Coronary artery (tissue), 2 donors: ENCODE measurements around the gene HOXA1.

Experiments
- DNase-seq: peaks from one replicate; pipeline ENCODE4 v3.0.0-alpha.2; 2017; ENCODE audit warnings: low spot score
- H3K27ac ChIP-seq, 2 donors: fragments of 200-600 bp; sonication (generic); one replicate each; pipeline ENCODE4 v1.5.1; 2016 to 2019
- H3K4me3 ChIP-seq: fragments of 200-600 bp; sonication (generic); 2 replicates; pipeline ENCODE4 v1.5.1; 2016; ENCODE audit warnings: mild to moderate bottlenecking, moderate library complexity
- CTCF ChIP-seq: fragments of 200-600 bp; sonication (generic); IDR thresholded peaks from one replicate; pipeline ENCODE4 v1.5.1; 2019; ENCODE audit warnings: antibody characterized with exemption

Gene HOXA1

GRCh38 chr7:27137640-27138315 is 42.0 kb upstream of the HOXA1 start:
- H3K4me3 ChIP-seq: no peak overlapping the region
- no peak for TF ChIP-seq CTCF
- H3K27ac ChIP-seq: no peak overlapping the region
- no peak for DNase-seq

GRCh38 chr7:27134392-27134791 is 38.6 kb upstream of the HOXA1 start:
- Histone ChIP-seq H3K4me3 (no peak overlapping the region), H3K27ac (no peak overlapping the region)
- no peak for DNase-seq
- TF ChIP-seq CTCF: no peak

GRCh38 chr7:27133409-27134231 is 37.8 kb upstream of the HOXA1 start:
- H3K4me3 ChIP-seq: no peak overlapping the region
- no peak for TF ChIP-seq CTCF
- peak; percentile 43 for DNase-seq
- H3K27ac ChIP-seq: no peak overlapping the region

GRCh38 chr7:27132978-27133377 is 37.2 kb upstream of the HOXA1 start:
- no peak overlapping the region for H3K4me3 ChIP-seq
- no peak for TF ChIP-seq CTCF
- H3K27ac ChIP-seq: no peak overlapping the region
- DNase-seq: no peak

- Histone ChIP-seq H3K27ac (no peak overlapping the region), H3K4me3 (no peak overlapping the region)
- no peak for TF ChIP-seq CTCF
- no peak for DNase-seq
Measured at GRCh38 chr7:27132214-27132613, 36.4 kb upstream of the HOXA1 start.

GRCh38 chr7:27131390-27131819 is 35.6 kb upstream of the HOXA1 start:
- DNase-seq: no peak
- peak overlapping the region; percentile 76 for H3K4me3 ChIP-seq
- no peak overlapping the region for H3K27ac ChIP-seq
- TF ChIP-seq CTCF: no peak
